ENCODE measurements around the gene EPS8L3.
"Not testable (repeated sequence)": the region's sequence is repeated elsewhere in the genome, so short reads cannot be mapped to it uniquely, and the experiment has no call there.

Gene EPS8L3

GRCh38 chr1:109802901-109803561 lies 39.3 kb upstream of the EPS8L3 start:
- H3K4me1 ChIP-seq (ENCODE audit: control insufficient read depth, insufficient read depth, low read length): no peaks in the 10 kb centered on the region
- no peaks in the 10 kb centered on the region for H3K36me3 ChIP-seq (ENCODE audit: control insufficient read depth, insufficient read depth, low read length)
- H3K9me3 ChIP-seq (ENCODE audit: control insufficient read depth, insufficient read depth, low read depth, low read length): no peaks in the 10 kb centered on the region
- no peak overlapping the region for H3K9ac ChIP-seq (ENCODE audit: low read length)
- H3K27ac ChIP-seq (ENCODE audit: low read depth, low read length): no peak overlapping the region
- no peaks in the 10 kb centered on the region for H3K27me3 ChIP-seq (ENCODE audit: control insufficient read depth, insufficient read depth, low read length)
- H3K4me3 ChIP-seq (ENCODE audit: low read depth, low read length): no peak overlapping the region

- Histone ChIP-seq H3K9me3 (ENCODE audit: control insufficient read depth, insufficient read depth, low read depth, low read length) (no peaks in the 10 kb centered on the region), H3K36me3 (ENCODE audit: control insufficient read depth, insufficient read depth, low read length) (no peaks in the 10 kb centered on the region), H3K9ac (ENCODE audit: low read length) (no peak overlapping the region), H3K4me1 (ENCODE audit: control insufficient read depth, insufficient read depth, low read length) (no peaks in the 10 kb centered on the region), H3K4me3 (ENCODE audit: low read depth, low read length) (no peak overlapping the region), H3K27me3 (ENCODE audit: control insufficient read depth, insufficient read depth, low read length) (no peaks in the 10 kb centered on the region), H3K27ac (ENCODE audit: low read depth, low read length) (no peak overlapping the region)
These were observed 38.6 kb upstream of the EPS8L3 start for GRCh38 chr1:109802136-109802900.

- Histone ChIP-seq H3K36me3 (ENCODE audit: control insufficient read depth, insufficient read depth, low read length) (no peaks in the 10 kb centered on the region), H3K4me3 (ENCODE audit: low read depth, low read length) (no peak overlapping the region), H3K9me3 (ENCODE audit: control insufficient read depth, insufficient read depth, low read depth, low read length) (no peaks in the 10 kb centered on the region), H3K27ac (ENCODE audit: low read depth, low read length) (no peak overlapping the region), H3K9ac (ENCODE audit: low read length) (no peak overlapping the region), H3K27me3 (ENCODE audit: control insufficient read depth, insufficient read depth, low read length) (no peaks in the 10 kb centered on the region), H3K4me1 (ENCODE audit: control insufficient read depth, insufficient read depth, low read length) (no peaks in the 10 kb centered on the region)
These were observed 38.0 kb upstream of the EPS8L3 start for GRCh38 chr1:109801791-109802135.

GRCh38 chr1:109800291-109800690 lies 36.6 kb upstream of the EPS8L3 start:
- no peak overlapping the region for H3K27ac ChIP-seq (ENCODE audit: low read depth, low read length)
- no peaks in the 10 kb centered on the region for H3K9me3 ChIP-seq (ENCODE audit: control insufficient read depth, insufficient read depth, low read depth, low read length)
- no peaks in the 10 kb centered on the region for H3K27me3 ChIP-seq (ENCODE audit: control insufficient read depth, insufficient read depth, low read length)
- no peaks in the 10 kb centered on the region for H3K36me3 ChIP-seq (ENCODE audit: control insufficient read depth, insufficient read depth, low read length)
- no peak overlapping the region for H3K9ac ChIP-seq (ENCODE audit: low read length)
- no peaks in the 10 kb centered on the region for H3K4me1 ChIP-seq (ENCODE audit: control insufficient read depth, insufficient read depth, low read length)
- H3K4me3 ChIP-seq (ENCODE audit: low read depth, low read length): no peak overlapping the region

- H3K9me3 ChIP-seq (ENCODE audit: control insufficient read depth, insufficient read depth, low read depth, low read length): no peaks in the 10 kb centered on the region
- peaks cover 6% of the 10 kb centered on the region; the same call in 1 of the 2 replicates for H3K4me1 ChIP-seq (ENCODE audit: control insufficient read depth, insufficient read depth, low read length)
- H3K4me3 ChIP-seq (ENCODE audit: low read depth, low read length): no peak overlapping the region
- no peak overlapping the region for H3K9ac ChIP-seq (ENCODE audit: low read length)
- H3K36me3 ChIP-seq (ENCODE audit: control insufficient read depth, insufficient read depth, low read length): no peaks in the 10 kb centered on the region
- H3K27ac ChIP-seq (ENCODE audit: low read depth, low read length): no peak overlapping the region
- H3K27me3 ChIP-seq (ENCODE audit: control insufficient read depth, insufficient read depth, low read length): no peaks in the 10 kb centered on the region
These were observed 35.7 kb upstream of the EPS8L3 start for GRCh38 chr1:109799445-109799844.

- not testable (repeated sequence) for H3K9me3 ChIP-seq (ENCODE audit: control insufficient read depth, insufficient read depth, low read depth, low read length); H3K36me3 ChIP-seq (ENCODE audit: control insufficient read depth, insufficient read depth, low read length); H3K4me3 ChIP-seq (ENCODE audit: low read depth, low read length); H3K27ac ChIP-seq (ENCODE audit: low read depth, low read length); H3K9ac ChIP-seq (ENCODE audit: low read length); H3K27me3 ChIP-seq (ENCODE audit: control insufficient read depth, insufficient read depth, low read length)
- H3K4me1 ChIP-seq (ENCODE audit: control insufficient read depth, insufficient read depth, low read length): peaks cover 28% of the 10 kb centered on the region
These were observed 33.5 kb upstream of the EPS8L3 start for GRCh38 chr1:109797303-109797595.

- no peaks in the 10 kb centered on the region for H3K36me3 ChIP-seq (ENCODE audit: control insufficient read depth, insufficient read depth, low read length)
- peaks cover 33% of the 10 kb centered on the region for H3K4me1 ChIP-seq (ENCODE audit: control insufficient read depth, insufficient read depth, low read length)
- no peak overlapping the region for H3K4me3 ChIP-seq (ENCODE audit: low read depth, low read length)
- H3K27ac ChIP-seq (ENCODE audit: low read depth, low read length): no peak overlapping the region
- H3K9ac ChIP-seq (ENCODE audit: low read length): no peak overlapping the region
- no peaks in the 10 kb centered on the region for H3K9me3 ChIP-seq (ENCODE audit: control insufficient read depth, insufficient read depth, low read depth, low read length)
- no peaks in the 10 kb centered on the region for H3K27me3 ChIP-seq (ENCODE audit: control insufficient read depth, insufficient read depth, low read length)
These were observed 33.0 kb upstream of the EPS8L3 start for GRCh38 chr1:109796484-109797302.

- Histone ChIP-seq H3K4me3 (ENCODE audit: low read depth, low read length) (no peak overlapping the region), H3K36me3 (ENCODE audit: control insufficient read depth, insufficient read depth, low read length) (no peaks in the 10 kb centered on the region), H3K9me3 (ENCODE audit: control insufficient read depth, insufficient read depth, low read depth, low read length) (no peaks in the 10 kb centered on the region), H3K9ac (ENCODE audit: low read length) (no peak overlapping the region), H3K27ac (ENCODE audit: low read depth, low read length) (no peak overlapping the region), H3K27me3 (ENCODE audit: control insufficient read depth, insufficient read depth, low read length) (no peaks in the 10 kb centered on the region), H3K4me1 (ENCODE audit: control insufficient read depth, insufficient read depth, low read length) (peaks cover 46% of the 10 kb centered on the region)
These were observed 30.8 kb upstream of the EPS8L3 start for GRCh38 chr1:109794319-109795132.

GRCh38 chr1:109793486-109794318 lies 30.0 kb upstream of the EPS8L3 start:
- Histone ChIP-seq H3K27ac (ENCODE audit: low read depth, low read length) (no peak overlapping the region; the same call in 1 of the 2 replicates), H3K9ac (ENCODE audit: low read length) (peak overlapping the region; percentile 21), H3K4me1 (ENCODE audit: control insufficient read depth, insufficient read depth, low read length) (peaks cover 50% of the 10 kb centered on the region), H3K9me3 (ENCODE audit: control insufficient read depth, insufficient read depth, low read depth, low read length) (no peaks in the 10 kb centered on the region), H3K36me3 (ENCODE audit: control insufficient read depth, insufficient read depth, low read length) (no peaks in the 10 kb centered on the region), H3K27me3 (ENCODE audit: control insufficient read depth, insufficient read depth, low read length) (no peaks in the 10 kb centered on the region), H3K4me3 (ENCODE audit: low read depth, low read length) (no peak overlapping the region; the same call in 1 of the 2 replicates)

GRCh38 chr1:109793089-109793485 lies 29.4 kb upstream of the EPS8L3 start:
- no peak overlapping the region; the same call in 1 of the 2 replicates for H3K27ac ChIP-seq (ENCODE audit: low read depth, low read length)
- H3K27me3 ChIP-seq (ENCODE audit: control insufficient read depth, insufficient read depth, low read length): no peaks in the 10 kb centered on the region
- H3K9me3 ChIP-seq (ENCODE audit: control insufficient read depth, insufficient read depth, low read depth, low read length): no peaks in the 10 kb centered on the region
- H3K4me1 ChIP-seq (ENCODE audit: control insufficient read depth, insufficient read depth, low read length): peaks cover 53% of the 10 kb centered on the region
- peak overlapping the region; percentile 21 for H3K9ac ChIP-seq (ENCODE audit: low read length)
- H3K4me3 ChIP-seq (ENCODE audit: low read depth, low read length): no peak overlapping the region
- no peaks in the 10 kb centered on the region for H3K36me3 ChIP-seq (ENCODE audit: control insufficient read depth, insufficient read depth, low read length)

Measured in HUES6 (cell line).